Panc1 (cell line): ENCODE measurements around the gene HOXA5.

Source experiments
- POLR2AphosphoS5 ChIP-seq: IDR thresholded peaks from 2 replicates; pipeline ENCODE4 v1.6.1; 2012; ENCODE audit warnings: mild to moderate bottlenecking, low read depth, low read length, moderate library complexity
- TCF7L2 ChIP-seq: IDR thresholded peaks from 2 replicates; pipeline ENCODE4 v1.6.1; 2011; ENCODE audit warnings: mild to moderate bottlenecking, low read depth, low read length, inconsistent platforms
- TF ChIP-seq, protein P1 (sequence below): fragments of 450-650 bp; IDR thresholded peaks from 2 replicates; pipeline ENCODE4 v1.5.1; 2017; ENCODE audit warnings: mild to moderate bottlenecking

DNA sequence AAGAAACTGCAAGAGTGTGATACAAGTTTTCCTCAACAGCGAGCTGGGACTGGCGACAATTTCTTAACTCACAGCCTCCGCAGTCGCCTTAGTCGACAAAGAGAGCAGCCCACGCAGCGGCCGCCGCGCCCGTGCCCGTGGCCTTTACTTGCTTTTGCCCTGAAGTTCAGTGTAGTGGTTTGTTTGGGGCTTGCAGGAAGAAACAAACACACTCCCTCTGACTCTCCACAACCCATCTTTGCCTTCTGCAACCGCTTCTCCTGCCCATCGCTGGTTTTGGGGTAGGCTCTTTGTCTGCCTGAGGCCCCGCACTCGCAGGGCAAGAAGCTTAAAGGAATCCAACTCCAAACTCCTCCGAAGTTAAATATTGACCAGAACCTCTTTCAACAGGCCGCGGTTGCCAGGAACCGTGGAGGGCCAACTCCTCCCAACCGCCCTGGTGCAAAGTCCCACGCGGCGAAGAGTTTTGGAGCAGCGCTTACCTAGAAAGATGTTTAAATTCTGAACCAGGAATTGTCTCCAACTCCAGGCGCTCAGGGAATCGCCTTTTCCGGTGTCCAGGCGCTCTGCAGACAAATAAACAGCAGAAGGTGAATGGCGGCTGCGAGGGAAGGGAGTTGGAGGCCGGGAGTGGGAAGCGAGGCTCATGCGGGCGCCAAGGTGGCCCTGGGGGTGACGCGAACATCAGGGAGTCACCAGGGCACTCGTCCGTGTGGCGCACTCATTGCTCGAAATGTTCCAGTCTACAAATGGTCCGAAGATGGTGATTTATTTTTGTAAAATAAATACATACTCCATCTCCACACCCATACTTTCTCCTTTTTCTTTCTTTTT is 21.2 kb downstream of the HOXA5 start:
- 0 out of 2 replicates have a peak, but pooled peaks have one; percentile 7 for TF ChIP-seq TCF7L2
- TF ChIP-seq, protein P1, sequence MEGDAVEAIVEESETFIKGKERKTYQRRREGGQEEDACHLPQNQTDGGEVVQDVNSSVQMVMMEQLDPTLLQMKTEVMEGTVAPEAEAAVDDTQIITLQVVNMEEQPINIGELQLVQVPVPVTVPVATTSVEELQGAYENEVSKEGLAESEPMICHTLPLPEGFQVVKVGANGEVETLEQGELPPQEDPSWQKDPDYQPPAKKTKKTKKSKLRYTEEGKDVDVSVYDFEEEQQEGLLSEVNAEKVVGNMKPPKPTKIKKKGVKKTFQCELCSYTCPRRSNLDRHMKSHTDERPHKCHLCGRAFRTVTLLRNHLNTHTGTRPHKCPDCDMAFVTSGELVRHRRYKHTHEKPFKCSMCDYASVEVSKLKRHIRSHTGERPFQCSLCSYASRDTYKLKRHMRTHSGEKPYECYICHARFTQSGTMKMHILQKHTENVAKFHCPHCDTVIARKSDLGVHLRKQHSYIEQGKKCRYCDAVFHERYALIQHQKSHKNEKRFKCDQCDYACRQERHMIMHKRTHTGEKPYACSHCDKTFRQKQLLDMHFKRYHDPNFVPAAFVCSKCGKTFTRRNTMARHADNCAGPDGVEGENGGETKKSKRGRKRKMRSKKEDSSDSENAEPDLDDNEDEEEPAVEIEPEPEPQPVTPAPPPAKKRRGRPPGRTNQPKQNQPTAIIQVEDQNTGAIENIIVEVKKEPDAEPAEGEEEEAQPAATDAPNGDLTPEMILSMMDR = no peak
- TF ChIP-seq POLR2AphosphoS5 = no peak; the same call in 1 of the 2 replicates
